K562 (cell line): ENCODE results near the gene FGF12. TPM values are rescaled to one million over a fixed set of nuclear protein-coding genes. Genes with fewer than 3 reads are reported as not detected.

ENCODE experiments used
- ATAC-seq: fragments of 200-7000 bp; cut with Tn5 transposase; 3 replicates; pipeline ENCODE4 v1.9.1; 2020; ENCODE audit warnings: moderate library complexity
- BruUV-seq: library from RNA; stranded (reverse); fragments of 400-500 nt; replicated peaks from 2 replicates; lab custom pipeline; 2021; lab: Mats Ljungman, UMichigan
- CTCF ChIA-PET: fragments of 300-600 bp; formaldehyde crosslinking; extraction: SDS; loops from one replicate; lab custom pipeline; 2021; ENCODE audit warnings: low intra/inter-chr PET ratio; lab: Yijun Ruan, JAX
- POLR2A ChIA-PET: fragments of 300-600, 350-650 bp; sonication (Branson Sonifier 250); formaldehyde crosslinking; extraction: SDS; loops from one replicate; lab custom pipeline; 2021; ENCODE audit warnings: antibody characterized with exemption, inconsistent platforms; lab: Yijun Ruan, JAX
- DNase-seq, 4 experiments: peaks; one replicate each; pipeline versions ENCODE4 v3.0.0 to v3.0.0-alpha.2; 2011 to 2018; ENCODE audit warnings: low spot score in 3 of 4, mixed read lengths in 3 of 4; ENCODE audit errors: extremely low read depth in 1 of 4
- FAIRE-seq: peaks from 2 replicates; lab custom pipeline; 2011; peaks lifted over from hg19 to GRCh38; lab: Jason Lieb, UNC
- H2AFZ ChIP-seq: 2 replicates; pipeline ENCODE4 v1.6.0; 2011; ENCODE audit warnings: low read depth, low read length, control low read depth, inconsistent platforms
- H3K27ac ChIP-seq: fragments of 200-600 bp; 3 replicates; pipeline ENCODE4 v1.8.0; 2011; ENCODE audit warnings: low read depth, mild to moderate bottlenecking, control low read depth, inconsistent platforms, low read length, moderate library complexity, mixed read lengths; ENCODE audit errors: extremely low read depth
- H3K27me3 ChIP-seq, 2 experiments: fragments of 300-600 bp in 1 of 2; 2 replicates in 1 of 2; 3 replicates in 1 of 2; pipeline versions ENCODE4 v1.6.0 to v1.8.0; 2011; ENCODE audit warnings: inconsistent platforms in 2 of 2, low read length in 2 of 2, mild to moderate bottlenecking in 1 of 2, mixed read lengths in 1 of 2, moderate library complexity in 1 of 2; ENCODE audit not compliant: control insufficient read depth in 2 of 2, insufficient read depth in 2 of 2
- H3K36me3 ChIP-seq: fragments of 300-600 bp; 3 replicates; pipeline ENCODE4 v1.8.0; 2011; ENCODE audit warnings: mild to moderate bottlenecking, low read length, inconsistent platforms; ENCODE audit not compliant: control insufficient read depth, insufficient read depth
- H3K4me1 ChIP-seq, 2 experiments: fragments of 200-600 bp in 1 of 2; replicated peaks in 1 of 2; 2 replicates in 1 of 2; 3 replicates in 1 of 2; pipeline versions ENCODE4 v1.5.1 to v1.8.0; 2011; ENCODE audit warnings: inconsistent platforms in 2 of 2, low read length in 2 of 2, mild to moderate bottlenecking in 1 of 2, mixed read lengths in 1 of 2, moderate library complexity in 1 of 2; ENCODE audit not compliant: control insufficient read depth in 2 of 2, insufficient read depth in 2 of 2
- H3K4me2 ChIP-seq: 2 replicates; pipeline ENCODE4 v1.6.1; 2011; ENCODE audit warnings: low read length, control low read depth, inconsistent platforms, mixed read lengths; ENCODE audit not compliant: insufficient read depth
- H3K4me3 ChIP-seq: fragments of 200-600 bp; sonication (generic), shearing (Covaris generic); 2 replicates; pipeline ENCODE4 v1.5.1; 2016; ENCODE audit warnings: control low read depth, inconsistent platforms
- H3K79me2 ChIP-seq: fragments of 200-600 bp; 3 replicates; pipeline ENCODE4 v1.8.0; 2011; ENCODE audit warnings: low read length, inconsistent platforms; ENCODE audit not compliant: control insufficient read depth, insufficient read depth
- H3K9ac ChIP-seq, 2 experiments: 2 replicates each; pipeline versions ENCODE4 v1.6.0 to v1.6.1; 2011; ENCODE audit warnings: low read depth in 2 of 2, low read length in 2 of 2, control low read depth in 1 of 2, inconsistent platforms in 1 of 2, mild to moderate bottlenecking in 1 of 2, mixed read lengths in 1 of 2; ENCODE audit not compliant: insufficient read depth in 1 of 2
- H3K9me1 ChIP-seq: one replicate; pipeline ENCODE4 v1.6.0; 2011; ENCODE audit warnings: inconsistent platforms, mild to moderate bottlenecking, low read length, moderate library complexity; ENCODE audit not compliant: control insufficient read depth, insufficient read depth
- H3K9me3 ChIP-seq: replicated peaks from 2 replicates; pipeline ENCODE4 v1.5.1; 2011; ENCODE audit warnings: low read depth, low read length, inconsistent platforms; ENCODE audit not compliant: control insufficient read depth, insufficient read depth
- H4K20me1 ChIP-seq: replicated peaks from 2 replicates; pipeline ENCODE4 v1.6.1; 2011; ENCODE audit warnings: low read length, inconsistent platforms, mixed read lengths; ENCODE audit not compliant: control insufficient read depth, insufficient read depth
- HNRNPUL1 ChIP-seq: fragments of 200-400 bp; formaldehyde crosslinking; IDR thresholded peaks from 2 replicates; pipeline ENCODE4 v1.6.1; 2017; ENCODE audit warnings: low read length
- NELFE ChIP-seq: IDR thresholded peaks from 2 replicates; pipeline ENCODE4 v1.6.1; 2011; ENCODE audit warnings: mild to moderate bottlenecking; ENCODE audit not compliant: insufficient read depth, insufficient read length
- SREBF2 ChIP-seq: sonication (generic); formaldehyde crosslinking; IDR thresholded peaks from 2 replicates; pipeline ENCODE4 v1.4.0; 2020; ENCODE audit warnings: mild to moderate bottlenecking, missing genetic modification reagents
- TAF7 ChIP-seq: fragments of 450-650 bp; IDR thresholded peaks from 2 replicates; pipeline ENCODE4 v1.6.1; 2016; ENCODE audit warnings: missing genetic modification characterization, missing compliant biosample characterization
- ZBTB2 ChIP-seq: fragments of 450-650 bp; IDR thresholded peaks from 2 replicates; pipeline ENCODE4 v1.6.1; 2016; ENCODE audit warnings: antibody characterized with exemption
- whole genome bisulfite sequencing: fragments of 100-300 bp; shearing (Covaris generic); methylation state at CpG from one replicate; pipeline ENCODE4 v1.1.6; 2016; ENCODE audit warnings: low coverage, mixed read lengths; ENCODE audit not compliant: insufficient coverage; ENCODE audit errors: missing lambda C conversion rate; 5-methylcytosine and 5-hydroxymethylcytosine counted together
- in situ Hi-C: fragments of 300-500 bp; cut with MboI; formaldehyde crosslinking; loops from 4 replicates; pipeline ENCODE4 v1.15.0; 2018; ENCODE audit warnings: inconsistent platforms, mixed read lengths
- intact Hi-C: fragments of 100-400 bp; cut with micrococcal nuclease; formaldehyde crosslinking; loops from 2 replicates; pipeline ENCODE4 v1.14.2; 2022
- polyA plus RNA-seq, 8 experiments: library from polyadenylated mRNA; depleted of rRNA in 4 of 8; stranded (reverse) in 5 of 8; unstranded in 3 of 8; fragments of >200 nt; fragmentation: Nextera tagmentation in 2 of 8; fragmentation: Illumina TruSeq in 1 of 8; extraction: Ambion mirVana in 2 of 8; extraction: Trizol in 1 of 8; gene quantifications; 2 replicates each; pipeline versions ENCODE4 v1.2.1 to v1.2.3, GENCODE V29; 2011 to 2014; ENCODE audit warnings: inconsistent platforms in 1 of 8, missing spikeins in 1 of 8
- total RNA-seq, 7 experiments: library from RNA; depleted of rRNA in 6 of 7; stranded (reverse); fragments of >200 nt in 6 of 7; fragmentation: Illumina TruSeq in 2 of 7; extraction: Trizol in 2 of 7; gene quantifications; 2 replicates each; pipeline versions ENCODE4 v1.2.1 to v1.2.3, GENCODE V29; 2011 to 2021; ENCODE audit warnings: low replicate concordance in 1 of 7
- TF ChIP-seq, protein P1 (sequence below): fragments of 250-450 bp; sonication (Bioruptor Pico); IDR thresholded peaks from 2 replicates; pipeline ENCODE4 v1.8.0; 2021; ENCODE audit warnings: moderate library complexity, mild to moderate bottlenecking, inconsistent platforms

FGF12 gene
- total and polyA plus RNA-seq, 9 of the 15 experiments (the other 6 are each of a cell fraction or from before 2014, with no cell fraction given) = not detected

DNA sequence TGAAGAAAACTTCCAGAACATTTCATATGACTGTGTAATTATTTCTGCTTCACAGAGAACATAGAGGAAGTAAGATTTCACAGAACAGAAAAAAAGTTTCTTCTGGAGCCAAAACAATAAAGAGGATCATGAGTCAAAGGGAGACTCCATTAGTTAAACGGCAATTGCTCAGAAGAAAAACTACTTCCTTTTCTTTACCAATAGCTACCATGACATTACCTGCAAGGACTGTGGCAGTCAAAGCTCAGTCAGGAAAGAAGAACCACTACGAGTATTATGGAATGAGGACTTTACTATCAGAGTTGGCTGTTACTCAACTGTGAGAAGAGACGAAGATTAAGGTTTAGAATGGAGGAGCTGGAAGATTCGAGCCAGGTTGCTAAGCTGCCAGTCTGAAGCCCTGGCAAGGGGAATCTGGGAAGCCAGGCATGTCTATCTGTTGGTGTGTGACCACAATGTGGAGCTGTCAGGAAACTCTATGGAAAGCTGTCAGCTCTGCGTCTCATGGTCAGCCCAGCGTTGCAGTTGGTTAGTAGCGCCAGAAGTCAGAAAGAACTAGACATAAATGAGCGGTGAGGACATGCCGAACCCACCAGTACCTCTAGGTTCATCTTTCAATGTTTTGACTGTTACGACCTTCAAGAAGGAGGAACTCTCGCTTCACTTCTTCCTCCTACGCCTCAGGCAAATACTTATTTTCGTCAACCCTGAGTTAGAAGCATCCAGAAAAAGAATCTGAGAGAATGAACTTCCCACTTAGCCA is 604.3 kb downstream of the FGF12 start:
- no peaks in the 10 kb centered on the region for H4K20me1 ChIP-seq
- H3K9me1 ChIP-seq = no peaks in the 10 kb centered on the region
- H3K27me3 ChIP-seq = no peaks in the 10 kb centered on the region
- H3K27ac ChIP-seq = no peak overlapping the region
- H3K36me3 ChIP-seq = no peaks in the 10 kb centered on the region
- no peaks in the 10 kb centered on the region; the same call in 1 of the 2 replicates for H3K9me3 ChIP-seq
- 1% methylated on average over 13 of the region's 13 CpGs for WGBS
- H3K4me1 ChIP-seq = no peaks in the 10 kb centered on the region
- no peak overlapping the region for H2AFZ ChIP-seq
- no peaks in the 10 kb centered on the region for H3K79me2 ChIP-seq
- no peak for DNase-seq
- TF ChIP-seq ZBTB2 (no peak), SREBF2 (CRISPR knock-in tag) (no peak), NELFE (no peak), HNRNPUL1 (no peak), TAF7 (no peak)
- TF ChIP-seq, protein P1, sequence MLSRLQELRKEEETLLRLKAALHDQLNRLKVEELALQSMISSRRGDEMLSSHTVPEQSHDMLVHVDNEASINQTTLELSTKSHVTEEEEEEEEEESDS (CRISPR knock-in tag) = no peak
- TF ChIP-seq, all 486 proteins: peak for 0
- FAIRE-seq (no peak), ATAC-seq (no peak)
- H3K9ac ChIP-seq = no peak overlapping the region
- H3K4me2 ChIP-seq = no peak overlapping the region
- in situ Hi-C loops (no loop called here), intact Hi-C loops (no loop called here)
- ChIA-PET POLR2A (interaction anchor here (0.8 kb wide), 1 partner anchor 366 kb away, joined by 3 read pairs; no protein-coding TSS in a partner anchor), CTCF (no interaction called here)
- no TSS peak for BruUV-seq
- no peak overlapping the region for H3K4me3 ChIP-seq
